Left ventricle myocardium superior (tissue), 1 donor: ENCODE data around the gene DTD1. TPM values are rescaled to one million over a fixed set of nuclear protein-coding genes. Genes with fewer than 3 reads are reported as not detected.

Source experiments
- ATAC-seq: fragments of 200-7000 bp; cut with Tn5 transposase; one replicate; pipeline ENCODE4 v1.9.1; 2020; ENCODE audit warnings: mild to moderate bottlenecking, moderate library complexity
- DNase-seq: peaks from one replicate; pipeline ENCODE4 v3.0.0-alpha.2; 2020
- intact Hi-C: fragments of 100-400 bp; cut with micrococcal nuclease; formaldehyde crosslinking; loops from one replicate; pipeline ENCODE4 v1.11.0; 2022
- total RNA-seq: library from RNA; stranded (reverse); fragmentation: NEBNext Ultra II Directional; extraction: Animal tissue kit (Norgen Biotek cat#: 25700); gene quantifications from one replicate; pipeline ENCODE4 v1.2.1, GENCODE V29; 2021
- donor health status: DM: no; HTN: yes; CAD: no; lungs with severe emphysema.

The DTD1 gene
- total RNA-seq, 1 donor from 2014 or later = 10.7 TPM

- intact Hi-C loops = no loop called here
- ATAC-seq (no peak), DNase-seq (no peak)
These were observed 223.3 kb downstream of the DTD1 start for GRCh38 chr20:18811186-18811585.

- intact Hi-C loops = no loop called here
- no peak for ATAC-seq
- DNase-seq = no peak
These were observed 224.1 kb downstream of the DTD1 start for GRCh38 chr20:18811904-18812303.

DNA sequence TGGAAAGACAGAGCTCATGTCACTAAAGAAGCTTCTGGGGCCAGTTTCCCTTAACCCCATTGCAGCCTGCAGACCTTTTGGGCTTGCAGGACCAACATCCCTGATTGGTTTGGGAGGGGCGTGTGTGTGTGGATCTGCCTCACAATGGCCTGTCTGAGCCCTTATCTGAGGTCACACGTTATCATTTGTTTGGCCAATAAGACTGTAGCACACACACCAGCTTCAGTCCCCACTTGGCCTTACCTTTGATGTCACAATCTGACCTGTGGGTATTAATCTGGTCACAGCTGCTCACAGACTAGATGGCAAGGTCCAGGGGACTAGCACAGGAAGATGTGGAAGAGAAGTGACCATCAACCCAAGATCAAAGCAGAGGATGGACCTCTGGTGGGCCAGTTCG, 225.6 kb downstream of the DTD1 start, which contains the start of gene SCP2D1:
Gene SCP2D1, plus strand, starts transcription at position 301 of the 400 bp plus-strand sequence. Its CDS starts 33 bp downstream, at position 334.
- DNase-seq (no peak), ATAC-seq (no peak)
- intact Hi-C loops = no loop called here

- intact Hi-C loops = no loop called here
- DNase-seq (no peak), ATAC-seq (no peak)
These were observed 227.5 kb downstream of the DTD1 start for GRCh38 chr20:18815194-18815942.

Other genes with a start within 250 kb of the DTD1 start
- gene DZANK1, start 121.0 kb upstream of the DTD1 start, total RNA-seq = 0.50 TPM
- 9.9 TPM for gene POLR3F, start 120.7 kb upstream of the DTD1 start, total RNA-seq
- gene RBBP9, start 90.8 kb upstream of the DTD1 start, total RNA-seq = 5.1 TPM
- gene SEC23B, start 80.1 kb upstream of the DTD1 start, total RNA-seq = 9.5 TPM
- gene SMIM26, start 20.6 kb upstream of the DTD1 start, total RNA-seq = 112 TPM
- gene SCP2D1, start 225.7 kb downstream of the DTD1 start, total RNA-seq = not detected